Tibial nerve (tissue), 3 donors: ENCODE measurements around the gene MYCL.

ENCODE experiments used
- POLR2A ChIP-seq, 2 donors: fragments of 450-650 bp; IDR thresholded peaks; one replicate each; pipeline ENCODE4 v1.6.1; 2017; ENCODE audit warnings: antibody characterized with exemption in 2 of 2, mild to moderate bottlenecking in 2 of 2, moderate library complexity in 2 of 2
- TF ChIP-seq, protein P1 (sequence below), 5 experiments: fragments of 200-600 bp in 3 of 5; fragments of 450-650 bp in 2 of 5; sonication (generic) in 3 of 5; IDR thresholded peaks; one replicate each; pipeline ENCODE4 v1.5.1; 2016 to 2019; ENCODE audit warnings: antibody characterized with exemption in 5 of 5, mild to moderate bottlenecking in 3 of 5, moderate library complexity in 2 of 5

- TF ChIP-seq, protein P1, sequence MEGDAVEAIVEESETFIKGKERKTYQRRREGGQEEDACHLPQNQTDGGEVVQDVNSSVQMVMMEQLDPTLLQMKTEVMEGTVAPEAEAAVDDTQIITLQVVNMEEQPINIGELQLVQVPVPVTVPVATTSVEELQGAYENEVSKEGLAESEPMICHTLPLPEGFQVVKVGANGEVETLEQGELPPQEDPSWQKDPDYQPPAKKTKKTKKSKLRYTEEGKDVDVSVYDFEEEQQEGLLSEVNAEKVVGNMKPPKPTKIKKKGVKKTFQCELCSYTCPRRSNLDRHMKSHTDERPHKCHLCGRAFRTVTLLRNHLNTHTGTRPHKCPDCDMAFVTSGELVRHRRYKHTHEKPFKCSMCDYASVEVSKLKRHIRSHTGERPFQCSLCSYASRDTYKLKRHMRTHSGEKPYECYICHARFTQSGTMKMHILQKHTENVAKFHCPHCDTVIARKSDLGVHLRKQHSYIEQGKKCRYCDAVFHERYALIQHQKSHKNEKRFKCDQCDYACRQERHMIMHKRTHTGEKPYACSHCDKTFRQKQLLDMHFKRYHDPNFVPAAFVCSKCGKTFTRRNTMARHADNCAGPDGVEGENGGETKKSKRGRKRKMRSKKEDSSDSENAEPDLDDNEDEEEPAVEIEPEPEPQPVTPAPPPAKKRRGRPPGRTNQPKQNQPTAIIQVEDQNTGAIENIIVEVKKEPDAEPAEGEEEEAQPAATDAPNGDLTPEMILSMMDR (IDR thresholded peaks at IDR 0.05): peak; percentile 26 to 62 (median 56)
- TF ChIP-seq POLR2A (IDR thresholded peaks at IDR 0.05): no peak
These were observed 17.8 kb upstream of the MYCL start for GRCh38 chr1:39919545-39919944.
